A549 (cell line): ENCODE data around the gene TEX51. TPM values are rescaled to one million over a fixed set of nuclear protein-coding genes. Genes with fewer than 3 reads are reported as not detected.

Source experiments
- ATAC-seq, 2 experiments: fragments of 200-7000 bp in 1 of 2; fragments of >200 bp in 1 of 2; cut with Nextera tagmentation in 1 of 2; cut with Tn5 transposase in 1 of 2; 3 replicates each; pipeline versions ENCODE4 v1.8.0 to v1.9.1; 2018 to 2020; ENCODE audit warnings: mild to moderate bottlenecking in 1 of 2, moderate library complexity in 1 of 2
- CTCF ChIA-PET: fragments of 300-600 bp; sonication (Branson Sonifier 250); formaldehyde crosslinking; extraction: SDS; loops from one replicate; lab custom pipeline; 2021; ENCODE audit warnings: antibody characterized with exemption, inconsistent platforms; lab: Yijun Ruan, JAX
- POLR2A ChIA-PET: fragments of 350-600 bp; formaldehyde crosslinking; extraction: SDS; loops from one replicate; lab custom pipeline; 2021; ENCODE audit warnings: antibody characterized with exemption, inconsistent platforms; lab: Yijun Ruan, JAX
- DNase-seq, 2 experiments: peaks; one replicate each; pipeline versions ENCODE4 v3.0.0 to v3.0.0-alpha.2; 2011 to 2016; ENCODE audit warnings: low read depth in 1 of 2, low spot score in 1 of 2
- FAIRE-seq: peaks from 2 replicates; lab custom pipeline; 2011; peaks lifted over from hg19 to GRCh38; lab: Jason Lieb, UNC
- H3K27ac ChIP-seq, 2 experiments: fragments of >200 bp; sonication (Bioruptor Twin); formaldehyde crosslinking; 3 replicates each; pipeline ENCODE4 v1.5.1; 2016 to 2017
- H3K4me1 ChIP-seq: fragments of >200 bp; sonication (Bioruptor Twin); formaldehyde crosslinking; 3 replicates; pipeline ENCODE4 v1.6.1; 2016
- H3K4me2 ChIP-seq: fragments of >200 bp; sonication (Bioruptor Twin); formaldehyde crosslinking; 3 replicates; pipeline ENCODE4 v1.6.1; 2016
- H3K4me3 ChIP-seq: fragments of >200 bp; sonication (Bioruptor Twin); formaldehyde crosslinking; 3 replicates; pipeline ENCODE4 v1.5.1; 2016
- H3K9me3 ChIP-seq: fragments of >200 bp; sonication (Bioruptor Twin); formaldehyde crosslinking; 3 replicates; pipeline ENCODE4 v1.6.1; 2016
- BCL3 ChIP-seq: fragments of >200 bp; sonication (Bioruptor Twin); formaldehyde crosslinking; IDR thresholded peaks from 3 replicates; pipeline ENCODE4 v1.6.1; 2016
- CTCF ChIP-seq: fragments of >200 bp; sonication (Bioruptor Twin); formaldehyde crosslinking; IDR thresholded peaks from 3 replicates; pipeline ENCODE4 v1.5.1; 2016
- EHMT2 ChIP-seq: fragments of 200-600 bp; sonication (generic); IDR thresholded peaks from 2 replicates; pipeline ENCODE4 v1.6.1; 2016; ENCODE audit warnings: antibody characterized with exemption, low read depth, mild to moderate bottlenecking, moderate library complexity
- ESRRA ChIP-seq: fragments of 150-350 bp; IDR thresholded peaks from 2 replicates; pipeline ENCODE4 v1.6.1; 2014; ENCODE audit warnings: mild to moderate bottlenecking, low read length, borderline replicate concordance
- FOSB ChIP-seq: fragments of 250-450 bp; sonication (Bioruptor Pico); IDR thresholded peaks from 2 replicates; pipeline ENCODE4 v1.5.0; 2020; ENCODE audit warnings: mild to moderate bottlenecking, moderate library complexity
- HMGXB4 ChIP-seq: fragments of 250-450 bp; sonication (Bioruptor Pico); IDR thresholded peaks from 2 replicates; pipeline ENCODE4 v1.5.0; 2021; ENCODE audit warnings: mild to moderate bottlenecking, moderate library complexity, borderline replicate concordance
- KDM5A ChIP-seq: fragments of 200-600 bp; sonication (generic); IDR thresholded peaks from 2 replicates; pipeline ENCODE4 v1.6.1; 2016; ENCODE audit warnings: antibody characterized with exemption, mild to moderate bottlenecking
- MAFK ChIP-seq: fragments of 450-650 bp; IDR thresholded peaks from 2 replicates; pipeline ENCODE4 v1.6.1; 2014; ENCODE audit not compliant: partially characterized antibody
- MAX ChIP-seq: IDR thresholded peaks from 2 replicates; pipeline ENCODE4 v1.6.1; 2012
- RCOR1 ChIP-seq: fragments of 150-350 bp; IDR thresholded peaks from 2 replicates; pipeline ENCODE4 v1.6.1; 2014; ENCODE audit warnings: antibody characterized with exemption, low read length, low read depth
- REST ChIP-seq: fragments of 200-600 bp; sonication (generic); IDR thresholded peaks from 2 replicates; pipeline ENCODE4 v1.6.1; 2016; ENCODE audit warnings: antibody characterized with exemption, mild to moderate bottlenecking, moderate library complexity
- SMC3 ChIP-seq: fragments of >200 bp; sonication (Bioruptor Twin); formaldehyde crosslinking; IDR thresholded peaks from 3 replicates; pipeline ENCODE4 v1.6.1; 2018; ENCODE audit warnings: inconsistent platforms
- SREBF2 ChIP-seq: fragments of 450-650 bp; IDR thresholded peaks from 2 replicates; pipeline ENCODE4 v1.6.1; 2014; ENCODE audit warnings: mild to moderate bottlenecking, moderate library complexity
- TFCP2L1 ChIP-seq: fragments of 250-450 bp; sonication (Bioruptor Pico); IDR thresholded peaks from 2 replicates; pipeline ENCODE4 v1.5.0; 2021; ENCODE audit warnings: mild to moderate bottlenecking
- WGBS: methylation state at CpG from one replicate; pipeline ENCODE4 v1.1.6; 2017; ENCODE audit errors: missing lambda C conversion rate; 5-methylcytosine and 5-hydroxymethylcytosine counted together
- polyA plus RNA-seq, 4 experiments: library from polyadenylated mRNA; depleted of rRNA in 3 of 4; stranded (reverse); fragments of >200 nt; fragmentation: RNase III in 1 of 4; extraction: RNeasy Plus Mini Kit Qiagen cat#74134 plus additional on column Dnase treatment in 1 of 4; gene quantifications; 2 replicates in 3 of 4; 3 replicates in 1 of 4; pipeline ENCODE4 v1.2.3, GENCODE V29; 2011 to 2017

The TEX51 gene
- polyA plus RNA-seq, 2 of the 4 experiments (the other 2 are of a cell fraction): not detected

- TF ChIP-seq REST: no peak
- TF ChIP-seq BCL3: no peak
- no peak for TF ChIP-seq ESRRA
- TF ChIP-seq, all 56 proteins: peak for 0
Observed at GRCh38 chr2:126889496-126890135, 9.1 kb upstream of the TEX51 start (continued).

GRCh38 chr2:126890136-126890510, 8.6 kb upstream of the TEX51 start:
- ATAC-seq (no peak), FAIRE-seq (no peak), DNase-seq (no peak)
- POLR2A ChIA-PET: no interaction called here
- Histone ChIP-seq H3K4me3 (no peak overlapping the region), H3K27ac (no peak overlapping the region), H3K4me2 (no peak overlapping the region), H3K4me1 (no peaks in the 10 kb centered on the region), H3K9me3 (no peaks in the 10 kb centered on the region)
- TF ChIP-seq EHMT2 (no peak), MAFK (no peak), FOSB (CRISPR knock-in tag) (no peak), TFCP2L1 (CRISPR knock-in tag) (no peak), SMC3 (no peak), RCOR1 (no peak), SREBF2 (no peak), CTCF (no peak)
- CTCF ChIA-PET: no interaction called here
- WGBS: 58% methylated on average over 2 of the region's 5 CpGs

GRCh38 chr2:126890551-126891450, 7.9 kb upstream of the TEX51 start:
- no peak overlapping the region for H3K4me3 ChIP-seq
- POLR2A ChIA-PET: no interaction called here
- no peak for ATAC-seq
- no peak for DNase-seq
- H3K4me1 ChIP-seq: no peaks in the 10 kb centered on the region
- H3K27ac ChIP-seq: no peak overlapping the region
- no peaks in the 10 kb centered on the region for H3K9me3 ChIP-seq
- no peak for FAIRE-seq
- TF ChIP-seq KDM5A (no peak), MAX (no peak), HMGXB4 (no peak), FOSB (CRISPR knock-in tag) (no peak)
- CTCF ChIA-PET: no interaction called here
- no peak overlapping the region for H3K4me2 ChIP-seq
- 42% methylated on average over 12 of the region's 12 CpGs for WGBS
